Measurements from ENCODE around the gene GHRH. TPM values are rescaled to one million over a fixed set of nuclear protein-coding genes. Genes with fewer than 3 reads are reported as not detected.

GHRH gene
- total RNA-seq, 2 donors from 2014 or later = not detected

DNA sequence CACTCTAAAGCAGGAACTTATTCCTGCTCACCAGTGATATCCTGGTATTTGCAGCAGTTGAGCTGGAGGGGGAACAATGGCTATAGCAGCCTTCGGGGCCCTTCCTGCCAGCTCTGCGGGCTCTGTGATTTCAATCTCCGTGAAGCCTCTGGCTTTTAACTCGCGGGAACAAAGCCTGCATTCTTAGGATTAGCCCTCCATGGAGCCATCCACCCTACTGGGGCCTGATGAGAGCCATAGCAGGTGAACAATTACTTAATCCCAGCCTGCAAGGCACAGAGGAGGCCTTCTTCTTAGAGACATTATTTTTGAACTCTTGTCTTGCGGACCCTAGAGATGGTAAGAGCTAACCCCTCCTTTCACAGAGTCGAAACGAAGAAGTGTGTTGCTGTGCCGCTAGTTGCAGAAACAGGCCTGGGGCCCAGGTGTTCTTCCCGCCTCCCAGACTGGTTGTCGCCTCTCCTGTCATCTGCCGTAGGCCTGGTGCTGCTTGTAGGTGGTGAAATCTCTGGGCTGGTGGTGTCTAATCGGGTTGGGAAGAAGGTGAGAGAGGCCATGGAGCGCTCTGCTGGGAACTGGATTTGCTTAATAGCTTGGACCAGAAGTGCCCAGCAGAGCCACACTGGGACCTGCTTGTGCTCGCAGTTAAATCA, 9.7 kb downstream of the GHRH start:
- ATAC-seq = no peak
- H3K9me3 ChIP-seq = peaks cover 0 to 7% (median 0%) of the 10 kb centered on the region in 3 donors
- H3K4me3 ChIP-seq = no peak overlapping the region
- intact Hi-C loops (cut with DNase I) = no loop called here
- no peak for DNase-seq
- H3K27ac ChIP-seq = no peak overlapping the region
- H3K27me3 ChIP-seq = no peaks in the 10 kb centered on the region
- no peak for TF ChIP-seq POLR2A (IDR thresholded peaks at IDR 0.05)
- TF ChIP-seq, protein P1, sequence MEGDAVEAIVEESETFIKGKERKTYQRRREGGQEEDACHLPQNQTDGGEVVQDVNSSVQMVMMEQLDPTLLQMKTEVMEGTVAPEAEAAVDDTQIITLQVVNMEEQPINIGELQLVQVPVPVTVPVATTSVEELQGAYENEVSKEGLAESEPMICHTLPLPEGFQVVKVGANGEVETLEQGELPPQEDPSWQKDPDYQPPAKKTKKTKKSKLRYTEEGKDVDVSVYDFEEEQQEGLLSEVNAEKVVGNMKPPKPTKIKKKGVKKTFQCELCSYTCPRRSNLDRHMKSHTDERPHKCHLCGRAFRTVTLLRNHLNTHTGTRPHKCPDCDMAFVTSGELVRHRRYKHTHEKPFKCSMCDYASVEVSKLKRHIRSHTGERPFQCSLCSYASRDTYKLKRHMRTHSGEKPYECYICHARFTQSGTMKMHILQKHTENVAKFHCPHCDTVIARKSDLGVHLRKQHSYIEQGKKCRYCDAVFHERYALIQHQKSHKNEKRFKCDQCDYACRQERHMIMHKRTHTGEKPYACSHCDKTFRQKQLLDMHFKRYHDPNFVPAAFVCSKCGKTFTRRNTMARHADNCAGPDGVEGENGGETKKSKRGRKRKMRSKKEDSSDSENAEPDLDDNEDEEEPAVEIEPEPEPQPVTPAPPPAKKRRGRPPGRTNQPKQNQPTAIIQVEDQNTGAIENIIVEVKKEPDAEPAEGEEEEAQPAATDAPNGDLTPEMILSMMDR (IDR thresholded peaks at IDR 0.05) = no peak
- no peaks in the 10 kb centered on the region for H3K36me3 ChIP-seq (replicated peaks in 1 of 2; ENCODE audit: insufficient read depth in 1 of 2, low read depth in 2 of 2)
- no peaks in the 10 kb centered on the region for H3K4me1 ChIP-seq
- 68 to 82% methylated on average over 7 to 15 of the region's 15 CpGs for WGBS, 2 donors

DNA sequence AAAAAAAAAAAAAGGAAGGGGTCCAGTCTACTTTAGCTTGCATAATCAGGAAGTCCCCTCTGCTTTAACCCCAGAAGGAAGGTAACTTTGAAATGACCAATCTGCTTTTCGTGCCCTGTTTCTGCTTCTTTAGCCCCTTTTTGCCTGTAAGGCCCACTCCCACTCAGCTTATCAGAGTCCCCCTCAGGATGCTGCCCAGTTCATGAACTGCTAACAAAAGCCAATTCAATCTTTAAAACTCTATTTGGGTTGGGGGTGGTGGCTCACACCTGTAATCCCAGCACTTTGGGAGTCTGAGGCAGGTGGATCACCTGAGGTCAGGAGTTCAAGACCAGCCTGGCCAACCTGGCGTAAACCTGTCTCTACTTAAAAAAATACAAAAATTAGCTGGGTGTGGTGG, 12.3 kb downstream of the GHRH start:
- Histone ChIP-seq H3K4me3 (no peak overlapping the region), H3K9me3 (peaks cover 0 to 6% (median 0%) of the 10 kb centered on the region in 3 donors), H3K27ac (no peak overlapping the region), H3K4me1 (no peaks in the 10 kb centered on the region), H3K27me3 (no peaks in the 10 kb centered on the region), H3K36me3 (replicated peaks in 1 of 2; ENCODE audit: insufficient read depth in 1 of 2, low read depth in 2 of 2) (no peaks in the 10 kb centered on the region)
- WGBS, 2 donors = 84 to 94% methylated on average over 2 of the region's 2 CpGs
- DNase-seq (no peak), ATAC-seq (no peak)
- intact Hi-C loops (cut with DNase I) = no loop called here
- TF ChIP-seq POLR2A (IDR thresholded peaks at IDR 0.05) = no peak
- TF ChIP-seq, protein P1 (IDR thresholded peaks at IDR 0.05) = no peak

DNA sequence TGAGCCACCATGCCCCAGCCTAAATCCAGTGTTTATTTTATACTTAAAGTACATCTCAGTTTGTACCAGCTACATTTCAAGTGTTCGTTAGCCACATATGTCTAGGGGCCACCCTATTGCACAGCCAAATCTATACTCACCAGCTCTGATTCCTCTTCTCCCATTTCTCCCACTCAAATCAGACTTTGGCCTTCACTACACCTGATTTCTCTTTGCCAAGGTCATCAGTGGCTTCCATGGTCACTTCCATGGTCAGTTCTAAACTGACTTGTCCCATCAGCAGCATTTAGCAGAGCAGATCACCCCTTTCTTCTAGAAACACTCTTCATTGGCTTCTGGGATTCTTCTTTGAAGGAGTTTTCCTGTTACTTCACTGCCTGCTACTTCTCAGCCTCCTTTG, 14.1 kb downstream of the GHRH start:
- H3K27ac ChIP-seq = no peak overlapping the region
- 92 to 95% methylated on average over 1 of the region's 1 CpG for WGBS, 2 donors
- DNase-seq (no peak), ATAC-seq (no peak)
- no peak for TF ChIP-seq POLR2A (IDR thresholded peaks at IDR 0.05)
- TF ChIP-seq, protein P1 (IDR thresholded peaks at IDR 0.05) = no peak
- H3K9me3 ChIP-seq = no peaks in the 10 kb centered on the region
- H3K4me1 ChIP-seq = no peaks in the 10 kb centered on the region
- intact Hi-C loops (cut with DNase I) = no loop called here
- no peak overlapping the region for H3K4me3 ChIP-seq
- H3K36me3 ChIP-seq (replicated peaks in 1 of 2; ENCODE audit: insufficient read depth in 1 of 2, low read depth in 2 of 2) = peaks cover 0 to 7% of the 10 kb centered on the region in 2 donors
- H3K27me3 ChIP-seq = no peaks in the 10 kb centered on the region

DNA sequence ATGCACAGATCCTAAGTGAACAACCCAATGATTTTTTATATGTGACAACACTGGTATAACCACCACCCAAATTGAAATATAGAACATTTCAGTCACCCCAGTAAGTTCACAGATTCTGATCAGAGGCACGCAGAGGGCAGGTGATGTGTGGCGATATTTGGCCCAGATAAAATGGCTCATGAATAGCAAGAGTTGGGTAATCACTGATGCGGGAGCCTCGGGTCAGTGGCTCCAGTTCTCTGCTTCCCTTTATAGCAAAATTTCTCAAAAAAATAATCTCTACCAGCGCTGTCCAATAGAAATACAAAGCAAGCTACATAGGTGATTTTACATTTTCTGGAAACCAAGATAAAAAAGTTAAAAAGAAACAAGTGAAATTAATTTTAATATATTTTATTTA, 14.9 kb downstream of the GHRH start:
- H3K36me3 ChIP-seq (replicated peaks in 1 of 2; ENCODE audit: insufficient read depth in 1 of 2, low read depth in 2 of 2) = peaks cover 0 to 12% of the 10 kb centered on the region in 2 donors
- no peaks in the 10 kb centered on the region for H3K9me3 ChIP-seq
- intact Hi-C loops (cut with DNase I) = no loop called here
- H3K4me1 ChIP-seq = no peaks in the 10 kb centered on the region
- ATAC-seq (no peak), DNase-seq (no peak)
- no peak overlapping the region for H3K27ac ChIP-seq
- H3K4me3 ChIP-seq = no peak overlapping the region
- TF ChIP-seq, protein P1 (IDR thresholded peaks at IDR 0.05) = no peak
- no peak for TF ChIP-seq POLR2A (IDR thresholded peaks at IDR 0.05)
- no peaks in the 10 kb centered on the region for H3K27me3 ChIP-seq
- WGBS, 2 donors = 95 to 96% methylated on average over 5 of the region's 5 CpGs
